ENCODE results near the gene DRG2.

DRG2 gene

DNA sequence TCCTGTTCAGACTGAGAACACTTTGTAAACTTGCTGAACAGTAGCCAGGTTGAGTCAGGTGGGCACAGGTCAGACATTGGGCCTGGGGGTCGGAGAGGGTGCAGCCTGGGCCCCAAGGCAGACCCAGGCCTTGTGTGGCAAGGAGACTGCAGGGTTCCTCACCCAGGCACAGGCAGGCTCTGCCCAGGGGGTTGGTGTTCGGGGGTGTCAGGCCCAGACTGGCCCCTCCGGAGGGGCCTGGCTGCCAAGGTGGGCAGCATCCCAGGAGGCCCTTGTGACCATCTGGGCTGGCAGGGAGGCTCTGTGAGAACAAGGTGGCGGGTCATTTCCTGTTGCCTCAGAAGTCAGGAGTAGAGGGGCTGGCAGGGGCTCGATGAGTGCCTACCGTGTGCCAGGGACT is 20.2 kb downstream of the DRG2 start:
- no peaks in the 10 kb centered on the region for H3K9me2 ChIP-seq (replicated peaks; ENCODE audit: low read depth, low read length)
- no peaks in the 10 kb centered on the region for H3K27me3 ChIP-seq (ENCODE audit: insufficient read depth, low read length, poor library complexity, severe bottlenecking)
- no peaks in the 10 kb centered on the region; the same call in 1 of the 2 replicates for H3K36me3 ChIP-seq (ENCODE audit: insufficient read depth, low read length)
- no peak for TF ChIP-seq EZH2phosphoT487 (IDR thresholded peaks at IDR 0.05; ENCODE audit: borderline replicate concordance)
- TF ChIP-seq, protein P1, sequence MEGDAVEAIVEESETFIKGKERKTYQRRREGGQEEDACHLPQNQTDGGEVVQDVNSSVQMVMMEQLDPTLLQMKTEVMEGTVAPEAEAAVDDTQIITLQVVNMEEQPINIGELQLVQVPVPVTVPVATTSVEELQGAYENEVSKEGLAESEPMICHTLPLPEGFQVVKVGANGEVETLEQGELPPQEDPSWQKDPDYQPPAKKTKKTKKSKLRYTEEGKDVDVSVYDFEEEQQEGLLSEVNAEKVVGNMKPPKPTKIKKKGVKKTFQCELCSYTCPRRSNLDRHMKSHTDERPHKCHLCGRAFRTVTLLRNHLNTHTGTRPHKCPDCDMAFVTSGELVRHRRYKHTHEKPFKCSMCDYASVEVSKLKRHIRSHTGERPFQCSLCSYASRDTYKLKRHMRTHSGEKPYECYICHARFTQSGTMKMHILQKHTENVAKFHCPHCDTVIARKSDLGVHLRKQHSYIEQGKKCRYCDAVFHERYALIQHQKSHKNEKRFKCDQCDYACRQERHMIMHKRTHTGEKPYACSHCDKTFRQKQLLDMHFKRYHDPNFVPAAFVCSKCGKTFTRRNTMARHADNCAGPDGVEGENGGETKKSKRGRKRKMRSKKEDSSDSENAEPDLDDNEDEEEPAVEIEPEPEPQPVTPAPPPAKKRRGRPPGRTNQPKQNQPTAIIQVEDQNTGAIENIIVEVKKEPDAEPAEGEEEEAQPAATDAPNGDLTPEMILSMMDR (conservative IDR thresholded peaks at IDR 0.05; ENCODE audit: low read length): no peak
- H3K4me3 ChIP-seq (ENCODE audit: low read length, poor library complexity, severe bottlenecking): no peak overlapping the region
- no peaks in the 10 kb centered on the region for H3F3A ChIP-seq (ENCODE audit: low read depth)
- no peaks in the 10 kb centered on the region for H3K79me2 ChIP-seq (ENCODE audit: insufficient read depth, low read length)
- H3K9me3 ChIP-seq (ENCODE audit: insufficient read depth, low read depth, low read length): no peaks in the 10 kb centered on the region
- H2AFZ ChIP-seq (ENCODE audit: low read length): no peak overlapping the region
- H3K9ac ChIP-seq (ENCODE audit: low read depth, low read length, poor library complexity, severe bottlenecking): no peak overlapping the region
- no peak overlapping the region for H3K4me2 ChIP-seq (ENCODE audit: low read depth, low read length, poor library complexity, severe bottlenecking)
- no peaks in the 10 kb centered on the region for H4K20me1 ChIP-seq (ENCODE audit: insufficient read depth, low read length, poor library complexity, severe bottlenecking)
- peaks cover 5% of the 10 kb centered on the region for H3K4me1 ChIP-seq (ENCODE audit: insufficient read depth, low read length, poor library complexity, severe bottlenecking)

GRCh38 chr17:18108401-18109312 is 20.9 kb downstream of the DRG2 start, which contains the start of gene MYO15A:
MYO15A (plus strand) TSS chr17:18108756; CDS start chr17:18118801, 10,045 bp downstream.
- H3K4me3 ChIP-seq (ENCODE audit: low read length, poor library complexity, severe bottlenecking): no peak within 1 kb of the TSS
- H3K9ac ChIP-seq (ENCODE audit: low read depth, low read length, poor library complexity, severe bottlenecking): no peak within 1 kb of the TSS
- no peaks in the 10 kb centered on the region for H3K9me2 ChIP-seq (replicated peaks; ENCODE audit: low read depth, low read length)
- H4K20me1 ChIP-seq (ENCODE audit: insufficient read depth, low read length, poor library complexity, severe bottlenecking): no peaks in the 10 kb centered on the region
- no peak within 1 kb of the TSS for H2AFZ ChIP-seq (ENCODE audit: low read length)
- TF ChIP-seq, protein P1 (conservative IDR thresholded peaks at IDR 0.05; ENCODE audit: low read length): no peak
- TF ChIP-seq EZH2phosphoT487 (IDR thresholded peaks at IDR 0.05; ENCODE audit: borderline replicate concordance): no peak
- no peaks in the 10 kb centered on the region for H3K27me3 ChIP-seq (ENCODE audit: insufficient read depth, low read length, poor library complexity, severe bottlenecking)
- no peaks in the 10 kb centered on the region for H3F3A ChIP-seq (ENCODE audit: low read depth)
- H3K79me2 ChIP-seq (ENCODE audit: insufficient read depth, low read length): no peaks in the 10 kb centered on the region
- no peak within 1 kb of the TSS for H3K4me2 ChIP-seq (ENCODE audit: low read depth, low read length, poor library complexity, severe bottlenecking)
- H3K36me3 ChIP-seq (ENCODE audit: insufficient read depth, low read length): no peaks in the 10 kb centered on the region; the same call in 1 of the 2 replicates
- H3K4me1 ChIP-seq (ENCODE audit: insufficient read depth, low read length, poor library complexity, severe bottlenecking): peaks cover 5% of the 10 kb centered on the region
- no peaks in the 10 kb centered on the region for H3K9me3 ChIP-seq (ENCODE audit: insufficient read depth, low read depth, low read length)

DNA sequence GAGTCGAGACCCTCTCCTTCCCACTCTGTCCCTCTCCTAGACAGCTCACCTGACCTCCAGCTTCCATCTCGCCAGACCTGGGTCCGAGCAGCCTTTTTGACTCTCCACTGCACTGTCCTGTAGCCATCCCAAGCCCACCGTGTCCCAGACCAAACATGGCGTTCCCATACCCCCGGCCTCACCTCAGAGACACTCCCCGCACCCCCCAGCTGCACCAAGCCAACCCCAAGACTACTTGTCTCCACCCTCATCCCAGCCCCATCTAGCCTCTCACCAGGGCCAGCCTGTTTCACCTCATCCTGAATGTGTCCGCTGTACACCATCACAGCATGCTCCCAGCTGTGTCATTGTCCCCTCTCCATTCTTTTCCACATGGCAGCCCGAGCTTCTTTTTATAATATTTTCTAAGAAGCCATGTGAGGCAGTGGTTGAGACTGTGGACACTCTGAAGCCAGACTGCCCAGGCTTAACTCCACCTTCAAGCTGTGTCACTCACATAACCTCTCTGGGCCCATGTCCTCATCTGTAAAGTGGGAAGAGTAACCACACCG is 22.3 kb downstream of the DRG2 start:
- H3K36me3 ChIP-seq (ENCODE audit: insufficient read depth, low read length): no peaks in the 10 kb centered on the region; the same call in 1 of the 2 replicates
- H3K9me2 ChIP-seq (replicated peaks; ENCODE audit: low read depth, low read length): no peaks in the 10 kb centered on the region
- no peaks in the 10 kb centered on the region for H3F3A ChIP-seq (ENCODE audit: low read depth)
- H2AFZ ChIP-seq (ENCODE audit: low read length): no peak overlapping the region
- no peaks in the 10 kb centered on the region for H3K27me3 ChIP-seq (ENCODE audit: insufficient read depth, low read length, poor library complexity, severe bottlenecking)
- H3K4me1 ChIP-seq (ENCODE audit: insufficient read depth, low read length, poor library complexity, severe bottlenecking): peaks cover 5% of the 10 kb centered on the region
- no peaks in the 10 kb centered on the region for H3K79me2 ChIP-seq (ENCODE audit: insufficient read depth, low read length)
- H3K4me2 ChIP-seq (ENCODE audit: low read depth, low read length, poor library complexity, severe bottlenecking): no peak overlapping the region
- H4K20me1 ChIP-seq (ENCODE audit: insufficient read depth, low read length, poor library complexity, severe bottlenecking): no peaks in the 10 kb centered on the region
- H3K9me3 ChIP-seq (ENCODE audit: insufficient read depth, low read depth, low read length): no peaks in the 10 kb centered on the region
- H3K9ac ChIP-seq (ENCODE audit: low read depth, low read length, poor library complexity, severe bottlenecking): no peak overlapping the region
- TF ChIP-seq, protein P1 (conservative IDR thresholded peaks at IDR 0.05; ENCODE audit: low read length): no peak
- no peak for TF ChIP-seq EZH2phosphoT487 (IDR thresholded peaks at IDR 0.05; ENCODE audit: borderline replicate concordance)
- no peak overlapping the region for H3K4me3 ChIP-seq (ENCODE audit: low read length, poor library complexity, severe bottlenecking)
